Activated T-cell treated with anti-CD3 and anti-CD28 coated beads, Interleukin-2, amount 50 U/mL, for 24 hours (primary cell): ENCODE results near the gene TMTC2.

Experiments
- DNase-seq: peaks from one replicate; pipeline ENCODE4 v3.0.0-alpha.2; 2020
- H3K27ac Mint-ChIP-seq: 2 replicates; pipeline ENCODE4 v1.8.0; 2020; ENCODE audit warnings: mild to moderate bottlenecking, mixed read lengths
- H3K27me3 Mint-ChIP-seq: 2 replicates; pipeline ENCODE4 v1.8.0; 2020; ENCODE audit warnings: mixed read lengths
- H3K36me3 Mint-ChIP-seq: 2 replicates; pipeline ENCODE4 v1.8.0; 2020; ENCODE audit warnings: low read depth, mixed read lengths
- H3K4me1 Mint-ChIP-seq: 2 replicates; pipeline ENCODE4 v1.8.0; 2020; ENCODE audit warnings: low read depth, mixed read lengths
- H3K4me3 Mint-ChIP-seq: 2 replicates; pipeline ENCODE4 v1.8.0; 2020; ENCODE audit warnings: mild to moderate bottlenecking, moderate library complexity, mixed read lengths
- H3K9me3 Mint-ChIP-seq: 2 replicates; pipeline ENCODE4 v1.8.0; 2020; ENCODE audit warnings: mixed read lengths

The TMTC2 gene

GRCh38 chr12:82955043-82955442, 268.3 kb downstream of the TMTC2 start:
- no peak for DNase-seq
- no peaks in the 10 kb centered on the region for H3K36me3 Mint-ChIP-seq
- peaks cover 3% of the 10 kb centered on the region for H3K9me3 Mint-ChIP-seq
- peaks cover 6% of the 10 kb centered on the region for H3K4me1 Mint-ChIP-seq
- H3K27ac Mint-ChIP-seq: no peak overlapping the region
- no peaks in the 10 kb centered on the region for H3K27me3 Mint-ChIP-seq
- H3K4me3 Mint-ChIP-seq: no peak overlapping the region

GRCh38 chr12:82958966-82959365, 272.3 kb downstream of the TMTC2 start:
- no peaks in the 10 kb centered on the region for H3K36me3 Mint-ChIP-seq
- no peak overlapping the region for H3K27ac Mint-ChIP-seq
- H3K4me1 Mint-ChIP-seq: peaks cover 7% of the 10 kb centered on the region
- no peak overlapping the region for H3K4me3 Mint-ChIP-seq
- H3K27me3 Mint-ChIP-seq: no peaks in the 10 kb centered on the region
- no peak for DNase-seq
- H3K9me3 Mint-ChIP-seq: peaks cover 3% of the 10 kb centered on the region

- Mint-ChIP-seq H3K4me1 (peaks cover 7% of the 10 kb centered on the region), H3K36me3 (no peaks in the 10 kb centered on the region), H3K27ac (no peak overlapping the region), H3K9me3 (peaks cover 3% of the 10 kb centered on the region), H3K4me3 (no peak overlapping the region), H3K27me3 (no peaks in the 10 kb centered on the region)
- no peak for DNase-seq
These were observed 273.1 kb downstream of the TMTC2 start for GRCh38 chr12:82959821-82960220.

- no peaks in the 10 kb centered on the region for H3K36me3 Mint-ChIP-seq
- H3K4me1 Mint-ChIP-seq: peaks cover 7% of the 10 kb centered on the region
- no peak for DNase-seq
- no peak overlapping the region for H3K4me3 Mint-ChIP-seq
- no peaks in the 10 kb centered on the region for H3K27me3 Mint-ChIP-seq
- H3K9me3 Mint-ChIP-seq: peaks cover 3% of the 10 kb centered on the region
- no peak overlapping the region for H3K27ac Mint-ChIP-seq
These were observed 275.1 kb downstream of the TMTC2 start for GRCh38 chr12:82961835-82962234.

- Mint-ChIP-seq H3K27me3 (no peaks in the 10 kb centered on the region), H3K36me3 (peaks cover 2% of the 10 kb centered on the region)
- DNase-seq: no peak
These were observed 277.2 kb downstream of the TMTC2 start for GRCh38 chr12:82963956-82964355.

GRCh38 chr12:82964446-82964845, 277.7 kb downstream of the TMTC2 start:
- no peak for DNase-seq
- H3K27me3 Mint-ChIP-seq: no peaks in the 10 kb centered on the region
- no peak overlapping the region for H3K27ac Mint-ChIP-seq
- H3K36me3 Mint-ChIP-seq: peaks cover 2% of the 10 kb centered on the region
- no peaks in the 10 kb centered on the region for H3K9me3 Mint-ChIP-seq
- H3K4me3 Mint-ChIP-seq: no peak overlapping the region
- peaks cover 7% of the 10 kb centered on the region for H3K4me1 Mint-ChIP-seq

More at GRCh38 chr12:82963956-82964355, 277.2 kb downstream of the TMTC2 start:
- H3K9me3 Mint-ChIP-seq: no peaks in the 10 kb centered on the region
- peaks cover 7% of the 10 kb centered on the region for H3K4me1 Mint-ChIP-seq
- no peak overlapping the region for H3K27ac Mint-ChIP-seq
- H3K4me3 Mint-ChIP-seq: no peak overlapping the region

GRCh38 chr12:82966001-82966559, 279.4 kb downstream of the TMTC2 start:
- DNase-seq: no peak
- H3K27me3 Mint-ChIP-seq: no peaks in the 10 kb centered on the region
- no peaks in the 10 kb centered on the region for H3K9me3 Mint-ChIP-seq
- no peaks in the 10 kb centered on the region for H3K4me1 Mint-ChIP-seq
- no peak overlapping the region for H3K27ac Mint-ChIP-seq
- H3K4me3 Mint-ChIP-seq: no peak overlapping the region
- H3K36me3 Mint-ChIP-seq: peaks cover 2% of the 10 kb centered on the region

- Mint-ChIP-seq H3K27me3 (no peaks in the 10 kb centered on the region), H3K36me3 (peaks cover 2% of the 10 kb centered on the region), H3K4me1 (no peaks in the 10 kb centered on the region), H3K4me3 (no peak overlapping the region), H3K27ac (no peak overlapping the region), H3K9me3 (no peaks in the 10 kb centered on the region)
- no peak for DNase-seq
These were observed 282.1 kb downstream of the TMTC2 start for GRCh38 chr12:82968631-82969367.

GRCh38 chr12:82970614-82971013, 283.9 kb downstream of the TMTC2 start:
- H3K36me3 Mint-ChIP-seq: peaks cover 2% of the 10 kb centered on the region
- no peak overlapping the region for H3K4me3 Mint-ChIP-seq
- no peaks in the 10 kb centered on the region for H3K4me1 Mint-ChIP-seq
- DNase-seq: no peak
- no peak overlapping the region for H3K27ac Mint-ChIP-seq
- H3K9me3 Mint-ChIP-seq: no peaks in the 10 kb centered on the region
- H3K27me3 Mint-ChIP-seq: no peaks in the 10 kb centered on the region

GRCh38 chr12:82971584-82971983, 284.9 kb downstream of the TMTC2 start:
- H3K27me3 Mint-ChIP-seq: no peaks in the 10 kb centered on the region
- no peaks in the 10 kb centered on the region for H3K9me3 Mint-ChIP-seq
- H3K4me1 Mint-ChIP-seq: no peaks in the 10 kb centered on the region
- H3K4me3 Mint-ChIP-seq: no peak overlapping the region
- peaks cover 2% of the 10 kb centered on the region for H3K36me3 Mint-ChIP-seq
- H3K27ac Mint-ChIP-seq: no peak overlapping the region
- DNase-seq: no peak

GRCh38 chr12:82972624-82973023, 285.9 kb downstream of the TMTC2 start:
- Mint-ChIP-seq H3K4me1 (no peaks in the 10 kb centered on the region), H3K4me3 (no peak overlapping the region), H3K27ac (no peak overlapping the region), H3K9me3 (no peaks in the 10 kb centered on the region), H3K36me3 (peaks cover 2% of the 10 kb centered on the region), H3K27me3 (no peaks in the 10 kb centered on the region)
- DNase-seq: no peak

- H3K9me3 Mint-ChIP-seq: no peaks in the 10 kb centered on the region
- no peaks in the 10 kb centered on the region for H3K4me1 Mint-ChIP-seq
- H3K27ac Mint-ChIP-seq: no peak overlapping the region
- H3K4me3 Mint-ChIP-seq: no peak overlapping the region
- no peaks in the 10 kb centered on the region for H3K27me3 Mint-ChIP-seq
- no peak for DNase-seq
- no peaks in the 10 kb centered on the region for H3K36me3 Mint-ChIP-seq
These were observed 286.9 kb downstream of the TMTC2 start for GRCh38 chr12:82973592-82973991.

GRCh38 chr12:82981150-82981549, 294.4 kb downstream of the TMTC2 start:
- H3K27me3 Mint-ChIP-seq: no peaks in the 10 kb centered on the region
- H3K36me3 Mint-ChIP-seq: no peaks in the 10 kb centered on the region
- H3K4me3 Mint-ChIP-seq: no peak overlapping the region
- H3K9me3 Mint-ChIP-seq: peaks cover 2% of the 10 kb centered on the region
- no peak overlapping the region for H3K27ac Mint-ChIP-seq
- DNase-seq: no peak
- H3K4me1 Mint-ChIP-seq: no peaks in the 10 kb centered on the region

- Mint-ChIP-seq H3K4me3 (no peak overlapping the region), H3K27ac (no peak overlapping the region), H3K4me1 (no peaks in the 10 kb centered on the region), H3K27me3 (no peaks in the 10 kb centered on the region), H3K36me3 (no peaks in the 10 kb centered on the region), H3K9me3 (no peaks in the 10 kb centered on the region)
- no peak for DNase-seq
These were observed 307.4 kb downstream of the TMTC2 start for GRCh38 chr12:82994117-82994516.

GRCh38 chr12:82996168-82996812, 309.6 kb downstream of the TMTC2 start:
- no peaks in the 10 kb centered on the region for H3K36me3 Mint-ChIP-seq
- no peaks in the 10 kb centered on the region for H3K27me3 Mint-ChIP-seq
- H3K27ac Mint-ChIP-seq: no peak overlapping the region
- no peaks in the 10 kb centered on the region for H3K9me3 Mint-ChIP-seq
- DNase-seq: no peak
- no peaks in the 10 kb centered on the region for H3K4me1 Mint-ChIP-seq
- no peak overlapping the region for H3K4me3 Mint-ChIP-seq
